Astrocyte of the spinal cord (primary cell): ENCODE data around the gene BRD4.

Experiments used
- DNase-seq: peaks from one replicate; pipeline ENCODE4 v3.0.0; 2011; ENCODE audit warnings: low read depth, low spot score
- H3K4me3 ChIP-seq: 2 replicates; pipeline ENCODE4 v1.5.1; 2011; ENCODE audit warnings: low read depth, mild to moderate bottlenecking, low read length, moderate library complexity
- CTCF ChIP-seq: IDR thresholded peaks from 2 replicates; pipeline ENCODE4 v1.5.1; 2012; ENCODE audit warnings: low read depth, mild to moderate bottlenecking, low read length, inconsistent platforms
- in situ Hi-C: cut with HindIII; loops from 2 replicates; pipeline ENCODE4 v1.10.0; 2017; ENCODE audit warnings: low sequenced_read_pairs

BRD4 gene

DNA sequence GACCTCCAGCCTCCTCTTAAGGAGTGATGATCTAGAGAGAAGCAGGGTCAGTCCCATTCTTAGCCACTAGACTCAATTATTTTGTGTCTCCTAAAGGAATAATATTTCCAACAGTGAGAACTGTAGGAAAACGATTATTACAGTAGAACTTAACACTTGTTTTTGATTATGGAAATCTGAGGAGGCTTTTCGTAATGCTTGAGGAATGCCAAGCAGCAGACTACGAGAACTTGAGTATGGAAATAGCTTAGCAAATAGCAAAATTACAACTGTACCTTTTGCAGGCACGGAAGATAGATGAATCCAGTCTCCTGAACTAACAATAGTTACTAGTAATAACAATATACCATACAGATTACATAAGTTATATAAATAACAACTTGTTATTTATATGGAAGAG lies 12.2 kb downstream of the BRD4 start:
- no peak overlapping the region for H3K4me3 ChIP-seq
- in situ Hi-C loops: no loop called here
- peak; percentile 60 for DNase-seq
- no peak for TF ChIP-seq CTCF

DNA sequence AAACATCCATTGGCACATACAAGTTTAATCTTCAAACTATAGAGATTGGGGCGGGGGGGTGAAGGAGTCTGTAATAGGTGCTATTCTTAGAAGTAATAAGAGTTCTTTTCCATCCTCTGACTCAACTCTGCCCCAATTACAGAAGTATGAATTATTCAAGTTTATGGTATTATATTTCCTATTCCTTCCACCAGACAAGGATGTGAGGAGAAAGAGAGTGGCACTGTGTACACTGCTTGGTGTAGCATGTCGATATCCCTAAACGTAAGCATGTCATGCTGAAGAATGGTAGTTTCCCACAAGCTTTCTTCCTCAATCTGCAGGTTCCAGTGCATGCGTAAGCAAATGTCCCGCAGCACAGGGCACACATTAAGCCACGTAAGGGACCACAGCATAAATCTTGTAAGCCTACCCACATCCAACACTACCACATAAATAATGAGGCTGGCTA lies 14.1 kb downstream of the BRD4 start:
- no peak for DNase-seq
- no peak for TF ChIP-seq CTCF
- in situ Hi-C loops: no loop called here
- H3K4me3 ChIP-seq: no peak overlapping the region

DNA sequence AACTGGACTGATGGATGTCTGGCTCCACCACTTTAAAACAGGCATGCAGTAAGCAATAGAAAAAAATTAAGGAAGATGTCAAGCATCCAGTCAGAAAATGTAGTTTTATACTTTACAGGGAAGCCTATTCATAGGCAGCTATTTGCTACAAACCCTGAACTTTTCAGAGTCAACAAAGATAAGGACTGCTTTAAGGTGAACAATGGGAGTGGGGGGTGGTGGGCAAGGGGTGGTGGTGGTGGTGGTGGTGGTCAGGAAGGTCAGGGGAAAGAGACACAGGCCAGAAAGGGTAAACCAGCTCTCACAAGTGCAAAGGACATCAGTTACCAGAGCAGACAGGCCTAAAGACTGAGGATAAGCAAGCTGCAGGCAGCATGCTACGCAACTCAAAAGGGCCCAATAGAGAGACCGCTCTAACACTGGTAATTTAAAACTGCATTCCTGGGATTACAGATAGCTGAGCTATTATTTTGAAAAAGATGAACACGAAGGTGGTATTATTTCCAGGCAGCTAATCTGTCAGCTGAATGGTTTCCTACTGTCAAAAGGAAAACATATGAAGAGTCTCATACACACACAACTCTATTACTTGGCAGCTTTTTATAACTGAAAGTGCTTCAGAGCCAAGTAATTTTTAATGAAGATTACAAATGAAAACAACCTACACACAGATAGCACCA lies 14.8 kb downstream of the BRD4 start:
- DNase-seq: peak; percentile 65
- no peak overlapping the region for H3K4me3 ChIP-seq
- no peak for TF ChIP-seq CTCF
- in situ Hi-C loops: no loop called here

DNA sequence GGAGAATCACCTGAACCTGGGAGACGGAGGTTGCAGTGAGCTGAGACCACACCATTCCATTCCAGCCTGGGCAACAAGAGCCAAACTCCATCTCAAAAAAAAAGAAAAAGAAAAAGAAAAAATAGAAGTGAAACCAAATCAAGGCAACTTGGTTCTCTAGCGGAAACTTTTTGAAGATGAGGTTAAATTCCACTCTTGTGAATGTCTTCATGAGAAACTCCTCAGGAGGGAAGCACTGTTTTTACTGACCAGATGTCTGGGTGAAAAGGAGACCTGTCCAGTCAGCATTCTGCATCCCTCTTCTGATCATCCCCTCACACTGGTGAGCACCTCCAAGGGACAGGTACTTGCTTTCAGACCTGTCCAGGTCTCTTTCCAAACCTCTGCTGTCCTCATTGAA lies 15.8 kb downstream of the BRD4 start:
- no peak for TF ChIP-seq CTCF
- no peak overlapping the region for H3K4me3 ChIP-seq
- peak; percentile 68 for DNase-seq
- in situ Hi-C loops: no loop called here

DNA sequence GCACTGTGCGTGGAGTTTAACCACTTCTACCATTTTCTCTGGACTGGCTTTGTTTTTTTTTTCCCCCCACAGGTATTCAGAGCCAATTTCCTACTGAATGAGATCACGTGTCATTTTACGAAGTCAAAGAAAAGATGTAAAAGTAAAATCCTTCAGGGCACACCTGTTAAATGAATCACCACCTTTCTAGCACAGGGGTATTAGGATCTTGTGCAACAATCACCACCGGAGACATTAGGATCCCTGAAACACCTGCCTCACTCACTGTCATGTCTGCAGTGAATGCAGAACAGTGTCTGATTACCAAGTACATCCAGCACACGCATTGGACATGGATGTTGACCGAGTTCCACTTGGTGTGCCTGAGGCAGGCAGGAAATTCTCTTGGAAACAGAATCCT lies 17.2 kb downstream of the BRD4 start:
- no peak for DNase-seq
- in situ Hi-C loops: no loop called here
- no peak overlapping the region for H3K4me3 ChIP-seq
- TF ChIP-seq CTCF: no peak

DNA sequence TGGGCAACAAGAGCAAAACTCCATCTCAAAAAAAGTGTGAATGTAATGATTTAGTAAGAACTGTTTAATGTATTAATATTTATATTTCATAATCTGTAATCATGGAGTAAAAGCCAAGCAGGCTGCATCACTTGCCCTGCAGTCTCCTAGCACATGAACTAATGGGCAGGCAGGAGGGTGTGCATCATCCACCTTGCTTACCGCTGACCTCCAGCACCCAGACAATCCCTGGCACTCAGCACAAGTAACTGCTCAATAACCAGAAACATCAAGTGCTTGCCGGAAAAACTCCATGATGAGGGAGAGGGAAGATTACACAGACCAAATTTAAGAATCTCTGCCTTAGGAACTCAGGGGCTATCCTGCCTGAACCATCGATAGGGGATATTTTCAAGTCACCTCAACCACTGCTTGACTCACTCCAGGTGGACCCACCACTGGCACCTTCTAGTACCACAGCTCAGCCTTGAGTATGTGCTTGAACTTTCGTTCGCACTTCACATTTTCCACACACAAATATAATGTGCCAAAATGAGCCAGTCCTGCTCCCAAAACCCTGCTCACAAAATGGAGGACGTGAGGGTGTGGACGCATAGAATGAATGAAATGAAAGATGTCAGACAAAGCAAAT lies 18.6 kb downstream of the BRD4 start:
- TF ChIP-seq CTCF: no peak
- no peak overlapping the region for H3K4me3 ChIP-seq
- in situ Hi-C loops: no loop called here
- no peak for DNase-seq
